DND-41 (cell line): Measurements from ENCODE around the gene THSD7B.

Source experiments
- EZH2 ChIP-seq: IDR thresholded peaks from 3 replicates; pipeline ENCODE4 v1.6.1; 2012; ENCODE audit warnings: borderline replicate concordance, low read depth, mild to moderate bottlenecking, moderate library complexity, low read length, inconsistent platforms; ENCODE audit not compliant: severe bottlenecking
- TF ChIP-seq, protein P1 (sequence below): IDR thresholded peaks from 2 replicates; pipeline ENCODE4 v1.5.1; 2012; ENCODE audit warnings: borderline replicate concordance, low read length, moderate library complexity, mild to moderate bottlenecking; ENCODE audit not compliant: poor library complexity, severe bottlenecking; ENCODE audit errors: extremely low read depth

DNA sequence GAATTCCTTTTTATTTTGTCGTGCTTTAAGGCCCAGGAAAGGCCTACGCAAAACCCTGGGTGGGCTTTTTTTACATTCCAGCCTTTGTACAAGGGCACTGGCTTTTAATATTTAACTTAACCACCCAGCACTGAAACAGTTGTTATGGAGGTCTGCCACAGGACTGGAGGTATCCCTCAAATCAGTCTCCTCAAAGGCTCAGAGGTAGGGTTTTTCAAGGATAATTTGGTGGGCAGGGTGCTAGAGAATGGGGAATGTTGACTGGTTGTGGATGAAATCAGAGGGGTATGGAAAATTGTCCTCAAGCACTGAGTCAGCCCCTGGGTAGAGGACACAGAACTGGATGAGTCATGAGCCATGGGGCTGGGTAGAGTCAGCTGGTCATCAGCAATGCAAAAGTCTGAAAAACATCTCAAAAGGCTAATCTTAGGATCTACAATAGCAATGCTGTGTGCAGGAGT, 443.1 kb downstream of the THSD7B start:
- TF ChIP-seq, protein P1, sequence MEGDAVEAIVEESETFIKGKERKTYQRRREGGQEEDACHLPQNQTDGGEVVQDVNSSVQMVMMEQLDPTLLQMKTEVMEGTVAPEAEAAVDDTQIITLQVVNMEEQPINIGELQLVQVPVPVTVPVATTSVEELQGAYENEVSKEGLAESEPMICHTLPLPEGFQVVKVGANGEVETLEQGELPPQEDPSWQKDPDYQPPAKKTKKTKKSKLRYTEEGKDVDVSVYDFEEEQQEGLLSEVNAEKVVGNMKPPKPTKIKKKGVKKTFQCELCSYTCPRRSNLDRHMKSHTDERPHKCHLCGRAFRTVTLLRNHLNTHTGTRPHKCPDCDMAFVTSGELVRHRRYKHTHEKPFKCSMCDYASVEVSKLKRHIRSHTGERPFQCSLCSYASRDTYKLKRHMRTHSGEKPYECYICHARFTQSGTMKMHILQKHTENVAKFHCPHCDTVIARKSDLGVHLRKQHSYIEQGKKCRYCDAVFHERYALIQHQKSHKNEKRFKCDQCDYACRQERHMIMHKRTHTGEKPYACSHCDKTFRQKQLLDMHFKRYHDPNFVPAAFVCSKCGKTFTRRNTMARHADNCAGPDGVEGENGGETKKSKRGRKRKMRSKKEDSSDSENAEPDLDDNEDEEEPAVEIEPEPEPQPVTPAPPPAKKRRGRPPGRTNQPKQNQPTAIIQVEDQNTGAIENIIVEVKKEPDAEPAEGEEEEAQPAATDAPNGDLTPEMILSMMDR = no peak
- TF ChIP-seq EZH2 = no peak
